ENCODE measurements around the gene CACNA1D. TPM values are rescaled to one million over a fixed set of nuclear protein-coding genes. Genes with fewer than 3 reads are reported as not detected.

CACNA1D gene
- total and polyA plus RNA-seq, 2 donors (not counting 1 experiment from before 2014, with no cell fraction given) = 0.17 to 0.37 TPM

- DNase-seq (ENCODE audit: low read depth in 2 of 2) = no peak
- Histone ChIP-seq H4K20me1 (ENCODE audit: control insufficient read depth, extremely low read depth, insufficient read depth, low read length) (no peaks in the 10 kb centered on the region), H3K9ac (ENCODE audit: insufficient read depth, low read length) (no peak overlapping the region), H3K9me3 (ENCODE audit: control insufficient read depth, insufficient read depth, low read depth, low read length) (no peaks in the 10 kb centered on the region), H3K27ac (ENCODE audit: insufficient read depth, low read length) (no peak overlapping the region), H3K27me3 (ENCODE audit: control insufficient read depth, insufficient read depth, low read length) (peaks cover 4% of the 10 kb centered on the region), H3K4me1 (ENCODE audit: control insufficient read depth, extremely low read depth, insufficient read depth, low read length) (no peaks in the 10 kb centered on the region), H3K4me2 (ENCODE audit: extremely low read depth, insufficient read depth, low read length) (no peak overlapping the region), H2AFZ (ENCODE audit: low read length) (no peak overlapping the region), H3K79me2 (ENCODE audit: control insufficient read depth, insufficient read depth, low read length) (no peaks in the 10 kb centered on the region), H3K36me3 (ENCODE audit: control insufficient read depth, insufficient read depth, low read length) (no peaks in the 10 kb centered on the region), H3K4me3 (replicated peaks in 1 of 4; ENCODE audit: control extremely low read depth in 1 of 4, insufficient read depth in 1 of 4, low read depth in 3 of 4, low read length in 4 of 4) (no peak overlapping the region)
- TF ChIP-seq EZH2 (IDR thresholded peaks at IDR 0.05; ENCODE audit: low read length, missing control alignments) = no peak
Observed at GRCh38 chr3:53674582-53674981, 180.2 kb downstream of the CACNA1D start.

- Histone ChIP-seq H3K27me3 (ENCODE audit: control insufficient read depth, insufficient read depth, low read length) (peaks cover 4% of the 10 kb centered on the region), H3K9me3 (ENCODE audit: control insufficient read depth, insufficient read depth, low read depth, low read length) (no peaks in the 10 kb centered on the region), H3K4me1 (ENCODE audit: control insufficient read depth, extremely low read depth, insufficient read depth, low read length) (no peaks in the 10 kb centered on the region), H3K9ac (ENCODE audit: insufficient read depth, low read length) (no peak overlapping the region), H3K4me3 (replicated peaks in 1 of 4; ENCODE audit: control extremely low read depth in 1 of 4, insufficient read depth in 1 of 4, low read depth in 3 of 4, low read length in 4 of 4) (no peak overlapping the region), H3K36me3 (ENCODE audit: control insufficient read depth, insufficient read depth, low read length) (no peaks in the 10 kb centered on the region), H3K4me2 (ENCODE audit: extremely low read depth, insufficient read depth, low read length) (no peak overlapping the region), H3K79me2 (ENCODE audit: control insufficient read depth, insufficient read depth, low read length) (no peaks in the 10 kb centered on the region), H2AFZ (ENCODE audit: low read length) (no peak overlapping the region), H3K27ac (ENCODE audit: insufficient read depth, low read length) (no peak overlapping the region), H4K20me1 (ENCODE audit: control insufficient read depth, extremely low read depth, insufficient read depth, low read length) (no peaks in the 10 kb centered on the region)
- TF ChIP-seq EZH2 (IDR thresholded peaks at IDR 0.05; ENCODE audit: low read length, missing control alignments) (no peak), CTCF (conservative IDR thresholded peaks at IDR 0.05 in 1 of 2, IDR thresholded peaks at IDR 0.05 in 1 of 2; ENCODE audit: low read depth in 1 of 2, low read length in 2 of 2) (no peak)
- DNase-seq (ENCODE audit: low read depth in 2 of 2) = no peak
Observed at GRCh38 chr3:53675022-53675697, 180.7 kb downstream of the CACNA1D start.

GRCh38 chr3:53675942-53676341, 181.5 kb downstream of the CACNA1D start:
- no peak overlapping the region for H2AFZ ChIP-seq (ENCODE audit: low read length)
- H3K27ac ChIP-seq (ENCODE audit: insufficient read depth, low read length) = no peak overlapping the region
- no peak overlapping the region for H3K4me3 ChIP-seq (replicated peaks in 1 of 4; ENCODE audit: control extremely low read depth in 1 of 4, insufficient read depth in 1 of 4, low read depth in 3 of 4, low read length in 4 of 4)
- TF ChIP-seq CTCF (conservative IDR thresholded peaks at IDR 0.05 in 1 of 2, IDR thresholded peaks at IDR 0.05 in 1 of 2; ENCODE audit: low read depth in 1 of 2, low read length in 2 of 2) (no peak), EZH2 (IDR thresholded peaks at IDR 0.05; ENCODE audit: low read length, missing control alignments) (no peak)
- no peak for DNase-seq (ENCODE audit: low read depth in 2 of 2)
- H3K4me2 ChIP-seq (ENCODE audit: extremely low read depth, insufficient read depth, low read length) = no peak overlapping the region
- H3K79me2 ChIP-seq (ENCODE audit: control insufficient read depth, insufficient read depth, low read length) = no peaks in the 10 kb centered on the region
- H3K27me3 ChIP-seq (ENCODE audit: control insufficient read depth, insufficient read depth, low read length) = peaks cover 4% of the 10 kb centered on the region
- H3K4me1 ChIP-seq (ENCODE audit: control insufficient read depth, extremely low read depth, insufficient read depth, low read length) = no peaks in the 10 kb centered on the region
- H3K36me3 ChIP-seq (ENCODE audit: control insufficient read depth, insufficient read depth, low read length) = no peaks in the 10 kb centered on the region
- H3K9me3 ChIP-seq (ENCODE audit: control insufficient read depth, insufficient read depth, low read depth, low read length) = no peaks in the 10 kb centered on the region
- H3K9ac ChIP-seq (ENCODE audit: insufficient read depth, low read length) = no peak overlapping the region
- no peaks in the 10 kb centered on the region for H4K20me1 ChIP-seq (ENCODE audit: control insufficient read depth, extremely low read depth, insufficient read depth, low read length)
